IPS-15b (cell line): Measurements from ENCODE around the gene SNRPD1.
"Not testable (repeated sequence)": the region's sequence is repeated elsewhere in the genome, so short reads cannot be mapped to it uniquely, and the experiment has no call there.

Experiments
- H3K27me3 ChIP-seq: one replicate; pipeline ENCODE4 v1.6.1; 2013; ENCODE audit warnings: low read length; ENCODE audit not compliant: control insufficient read depth, insufficient read depth
- H3K36me3 ChIP-seq: one replicate; pipeline ENCODE4 v1.6.1; 2013; ENCODE audit warnings: low read length; ENCODE audit not compliant: control insufficient read depth, insufficient read depth
- H3K4me1 ChIP-seq: one replicate; pipeline ENCODE4 v1.6.1; 2013; ENCODE audit warnings: mild to moderate bottlenecking, low read length; ENCODE audit not compliant: control insufficient read depth, insufficient read depth
- H3K4me3 ChIP-seq: one replicate; pipeline ENCODE4 v1.5.1; 2013; ENCODE audit warnings: low read depth, low read length
- H3K9ac ChIP-seq: one replicate; pipeline ENCODE4 v1.6.1; 2013; ENCODE audit warnings: low read depth, mild to moderate bottlenecking, low read length
- H3K9me3 ChIP-seq: one replicate; pipeline ENCODE4 v1.6.1; 2013; ENCODE audit warnings: mild to moderate bottlenecking, low read length; ENCODE audit not compliant: control insufficient read depth, insufficient read depth

The SNRPD1 gene

DNA sequence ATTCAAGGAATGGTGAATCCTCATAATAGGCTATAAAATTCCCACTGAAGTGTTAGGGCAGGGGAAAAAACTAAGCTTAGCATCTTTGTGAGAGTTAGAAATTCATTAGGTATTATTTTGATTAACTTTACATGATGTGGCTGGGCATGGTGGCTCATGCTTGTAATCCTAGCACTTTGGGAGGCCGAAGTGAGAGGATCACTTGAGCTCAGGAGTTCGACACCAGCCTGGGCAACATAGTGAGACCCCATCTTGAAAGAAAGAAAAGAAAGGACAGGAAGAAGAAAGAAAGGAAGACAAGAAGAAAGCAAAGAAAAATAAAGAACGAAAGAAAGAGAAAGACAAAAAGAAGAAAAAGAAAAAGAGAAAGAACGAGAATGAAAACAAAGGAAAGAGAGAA is 40.0 kb downstream of the SNRPD1 start:
- no peaks in the 10 kb centered on the region for H3K9me3 ChIP-seq
- H3K36me3 ChIP-seq, result no peaks in the 10 kb centered on the region
- no peaks in the 10 kb centered on the region for H3K4me1 ChIP-seq

DNA sequence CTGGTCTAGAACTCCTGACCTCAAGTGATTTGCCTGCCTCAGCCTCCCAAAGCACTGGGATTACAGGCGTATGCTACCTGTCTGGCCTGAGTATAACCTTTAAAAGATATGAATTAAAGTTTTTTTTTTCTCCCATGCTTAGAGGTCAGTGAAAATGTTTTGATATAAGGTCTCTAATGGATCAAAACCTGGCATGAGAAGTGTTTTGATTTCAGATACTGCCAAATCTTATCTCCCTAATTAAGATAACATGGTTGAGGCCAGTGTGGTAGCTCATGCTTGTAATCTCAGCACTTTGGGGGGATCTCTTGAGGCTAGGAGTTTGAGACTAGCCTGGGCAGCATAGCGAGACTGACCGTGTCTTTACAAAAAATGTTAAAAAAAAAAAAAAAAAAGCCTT is 41.2 kb downstream of the SNRPD1 start:
- H3K9me3 ChIP-seq, result no peaks in the 10 kb centered on the region
- no peaks in the 10 kb centered on the region for H3K27me3 ChIP-seq
- H3K36me3 ChIP-seq, result no peaks in the 10 kb centered on the region
- no peaks in the 10 kb centered on the region for H3K4me1 ChIP-seq
- H3K9ac ChIP-seq, result no peak overlapping the region
- no peak overlapping the region for H3K4me3 ChIP-seq

More for the DNA sequence above, 40.0 kb downstream of the SNRPD1 start:
- no peak overlapping the region for H3K9ac ChIP-seq
- H3K4me3 ChIP-seq, result no peak overlapping the region
- H3K27me3 ChIP-seq, result no peaks in the 10 kb centered on the region

DNA sequence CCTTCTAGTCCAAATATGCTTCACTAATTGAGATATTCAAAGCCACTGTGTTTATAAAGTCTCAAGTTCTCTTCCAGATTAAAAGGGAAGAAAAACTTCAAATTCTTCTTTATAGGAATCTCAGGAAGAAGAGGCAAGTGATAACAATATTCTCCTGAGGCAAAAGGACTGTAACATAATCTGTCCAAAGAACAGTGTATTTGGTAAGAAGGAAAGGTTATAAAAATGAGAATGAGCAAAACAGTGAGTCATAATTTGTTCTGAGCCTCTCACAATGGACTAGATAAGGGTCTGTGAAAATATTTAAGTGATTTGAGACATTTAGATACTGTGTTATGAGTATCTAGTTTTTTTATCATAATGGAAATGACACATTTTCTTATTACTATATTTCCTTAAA is 44.3 kb downstream of the SNRPD1 start:
- Histone ChIP-seq H3K27me3 (no peaks in the 10 kb centered on the region), H3K9ac (no peak overlapping the region), H3K4me3 (no peak overlapping the region), H3K4me1 (no peaks in the 10 kb centered on the region), H3K36me3 (no peaks in the 10 kb centered on the region), H3K9me3 (no peaks in the 10 kb centered on the region)

DNA sequence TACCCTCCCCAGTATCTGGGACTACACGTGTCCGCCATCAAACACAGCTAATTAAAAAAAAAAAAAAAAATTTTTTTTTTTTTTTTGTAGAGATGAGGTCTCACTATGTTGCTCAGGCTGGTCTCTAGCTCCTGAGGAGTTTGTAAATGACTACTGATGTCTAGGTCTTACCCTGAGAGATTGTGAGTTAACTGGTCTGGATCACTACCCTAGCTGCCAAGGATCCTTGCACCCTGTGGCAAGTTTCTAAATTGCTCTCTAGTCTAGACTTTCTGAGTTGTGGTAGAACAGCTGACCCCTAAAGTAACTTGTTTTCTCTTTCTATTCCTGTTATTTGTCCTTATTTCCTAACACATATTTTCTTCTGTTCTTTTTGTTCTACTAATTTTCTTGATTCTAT is 48.0 kb downstream of the SNRPD1 start:
- no peaks in the 10 kb centered on the region for H3K9me3 ChIP-seq
- H3K36me3 ChIP-seq, result no peaks in the 10 kb centered on the region
- no peaks in the 10 kb centered on the region for H3K4me1 ChIP-seq
- no peaks in the 10 kb centered on the region for H3K27me3 ChIP-seq
- H3K9ac ChIP-seq, result no peak overlapping the region
- no peak overlapping the region for H3K4me3 ChIP-seq

DNA sequence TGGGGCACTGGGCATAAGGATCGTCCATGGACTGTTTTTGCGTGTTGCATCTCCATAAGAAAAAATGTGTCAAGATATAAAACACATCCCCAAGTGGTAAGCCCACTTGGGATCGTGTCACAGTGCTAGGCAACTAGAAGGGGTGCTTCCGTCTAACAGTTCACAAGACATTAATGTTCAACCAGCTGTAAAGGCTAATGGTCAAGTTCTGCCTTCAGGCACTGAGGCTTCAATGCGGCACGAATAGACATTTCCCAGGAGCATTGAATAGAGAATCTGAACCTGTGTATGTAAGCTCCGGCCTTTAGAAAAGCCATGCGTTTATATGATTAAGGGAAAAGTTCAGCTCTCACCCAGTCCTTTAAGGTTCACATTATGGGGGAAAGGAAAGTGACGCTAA is 50.5 kb downstream of the SNRPD1 start:
- H3K27me3 ChIP-seq, result no peaks in the 10 kb centered on the region
- no peaks in the 10 kb centered on the region for H3K9me3 ChIP-seq
- no peak overlapping the region for H3K9ac ChIP-seq
- no peaks in the 10 kb centered on the region for H3K36me3 ChIP-seq
- H3K4me1 ChIP-seq, result no peaks in the 10 kb centered on the region
- H3K4me3 ChIP-seq, result no peak overlapping the region

DNA sequence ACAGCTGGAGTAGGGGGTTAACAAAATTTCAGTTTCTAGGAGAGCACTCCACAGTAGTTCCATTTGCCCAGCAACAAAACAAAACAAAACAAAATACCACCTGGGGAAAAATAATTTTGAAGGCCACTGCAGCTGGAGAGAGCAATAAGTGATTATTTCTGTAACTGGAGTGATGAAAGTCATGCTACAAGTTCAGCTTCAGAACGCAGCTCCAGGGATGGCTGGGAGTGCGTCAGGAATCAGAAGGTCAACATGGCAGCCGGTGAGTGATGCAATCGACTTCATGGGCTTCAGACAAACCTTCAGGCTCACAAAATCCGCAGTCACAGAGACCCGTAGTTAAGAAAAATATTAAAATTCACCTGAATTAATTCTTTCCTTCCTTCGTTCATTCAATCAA is 51.5 kb downstream of the SNRPD1 start:
- Histone ChIP-seq H3K9me3 (no peaks in the 10 kb centered on the region), H3K4me1 (no peaks in the 10 kb centered on the region), H3K4me3 (no peak overlapping the region), H3K27me3 (no peaks in the 10 kb centered on the region), H3K9ac (no peak overlapping the region), H3K36me3 (no peaks in the 10 kb centered on the region)

DNA sequence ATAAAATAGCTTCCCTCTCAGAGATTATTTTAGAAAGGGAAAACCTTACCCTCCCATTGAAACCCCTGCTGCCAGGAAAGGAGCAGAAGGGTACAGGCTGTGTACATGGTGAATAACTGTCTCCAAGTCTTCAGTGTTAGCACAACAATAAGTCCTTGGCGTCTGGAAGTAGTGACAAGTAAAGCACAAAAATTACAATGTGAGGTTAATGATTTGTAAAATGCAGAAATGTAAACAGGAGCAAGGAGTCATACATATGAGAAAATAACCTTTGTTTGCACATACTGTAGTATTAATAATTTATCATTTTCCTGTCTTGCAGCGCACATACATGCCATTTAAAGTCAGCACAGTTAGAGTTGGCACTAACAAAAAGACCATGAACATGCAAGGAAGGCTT is 52.0 kb downstream of the SNRPD1 start:
- no peaks in the 10 kb centered on the region for H3K36me3 ChIP-seq
- H3K9me3 ChIP-seq, result no peaks in the 10 kb centered on the region
- H3K27me3 ChIP-seq, result no peaks in the 10 kb centered on the region
- no peak overlapping the region for H3K4me3 ChIP-seq
- no peaks in the 10 kb centered on the region for H3K4me1 ChIP-seq
- H3K9ac ChIP-seq, result no peak overlapping the region

DNA sequence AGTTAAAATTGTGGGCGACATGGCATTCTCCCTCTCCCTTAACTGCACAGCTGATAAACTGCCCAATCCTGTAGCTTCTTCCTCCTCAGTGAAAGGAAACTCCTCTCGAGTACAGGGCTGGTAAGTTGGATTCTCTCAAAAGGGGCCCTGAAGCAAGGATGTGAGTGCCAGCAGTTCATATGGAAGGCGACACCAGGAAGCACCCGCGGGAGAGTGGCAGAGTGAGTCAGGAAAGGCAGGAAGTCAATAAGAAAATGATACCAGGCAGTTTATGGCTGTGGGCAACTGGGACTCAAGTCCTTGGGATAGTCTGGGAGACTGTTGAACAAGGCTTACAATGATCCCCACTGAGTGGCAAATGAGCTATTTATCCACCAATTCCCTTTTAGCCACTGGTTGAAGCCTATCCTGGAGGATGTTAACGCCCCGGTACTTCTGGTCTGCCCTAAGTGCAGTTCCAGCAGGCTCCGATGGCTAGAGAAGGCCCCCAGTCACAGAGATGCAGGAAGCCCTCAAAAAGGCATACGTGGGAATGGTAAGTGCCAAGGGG is 57.7 kb downstream of the SNRPD1 start:
- H3K4me1 ChIP-seq, result no peaks in the 10 kb centered on the region
- no peaks in the 10 kb centered on the region for H3K36me3 ChIP-seq
- H3K27me3 ChIP-seq, result no peaks in the 10 kb centered on the region
- no peak overlapping the region for H3K4me3 ChIP-seq
- no peak overlapping the region for H3K9ac ChIP-seq
- H3K9me3 ChIP-seq, result no peaks in the 10 kb centered on the region

DNA sequence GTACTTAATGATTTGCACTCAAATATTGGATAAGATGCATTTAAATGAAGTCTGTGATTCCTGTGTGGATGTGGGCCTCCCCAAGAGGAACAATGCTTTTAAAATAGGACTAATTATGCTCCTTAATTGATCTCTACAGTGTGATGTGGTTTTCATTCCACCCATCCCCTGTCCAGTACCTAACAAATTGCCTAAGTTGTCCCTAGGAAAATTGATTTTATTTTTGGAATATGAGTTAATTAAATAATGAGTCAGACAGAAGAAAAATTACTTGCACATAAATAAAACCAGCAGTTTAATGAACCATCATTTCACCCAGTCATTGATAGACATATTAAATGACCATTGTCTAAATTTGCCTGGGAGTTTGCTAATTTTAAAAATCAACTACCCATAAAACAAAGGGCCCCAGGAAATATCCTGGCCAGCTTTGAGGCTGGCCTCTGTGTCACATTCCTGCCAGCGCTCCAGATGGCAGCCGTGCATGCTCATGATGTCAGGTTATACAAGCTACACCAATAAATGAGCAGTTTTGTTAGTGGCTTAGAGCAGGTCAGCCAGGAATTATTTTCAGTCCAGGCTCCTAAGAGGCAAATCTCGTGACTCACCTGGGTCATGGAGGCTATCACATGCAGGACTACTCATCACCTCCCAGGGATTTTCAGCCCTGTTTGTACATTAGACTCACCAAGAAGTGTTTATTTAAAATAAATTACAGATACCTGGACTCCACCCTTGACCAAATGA is 60.6 kb downstream of the SNRPD1 start:
- no peak overlapping the region for H3K4me3 ChIP-seq
- H3K4me1 ChIP-seq, result no peaks in the 10 kb centered on the region

DNA sequence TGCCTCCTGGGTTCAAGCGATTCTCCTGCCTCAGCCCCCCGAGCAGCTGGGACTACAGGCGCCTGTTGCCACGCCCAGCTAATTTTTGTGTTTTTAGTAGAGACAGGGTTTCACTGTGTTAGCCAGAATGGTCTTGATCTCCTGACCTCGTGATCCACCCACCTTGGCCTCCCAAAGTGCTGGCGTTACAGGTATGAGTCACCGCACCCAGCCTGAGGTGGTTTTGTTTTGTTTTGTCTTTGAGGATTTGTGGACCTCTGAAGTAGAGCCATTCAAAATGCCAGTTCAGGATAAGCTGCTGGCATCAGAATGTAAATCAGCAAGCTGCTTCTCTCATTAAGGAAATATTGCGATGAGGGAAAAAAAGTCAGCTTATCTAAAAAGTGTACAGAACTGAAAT is 63.2 kb downstream of the SNRPD1 start:
- H3K4me3 ChIP-seq, H3K9me3 ChIP-seq, H3K4me1 ChIP-seq, H3K9ac ChIP-seq, H3K27me3 ChIP-seq, H3K36me3 ChIP-seq: not testable (repeated sequence)

More for the DNA sequence above, 60.6 kb downstream of the SNRPD1 start:
- Histone ChIP-seq H3K9me3 (no peaks in the 10 kb centered on the region), H3K36me3 (no peaks in the 10 kb centered on the region), H3K9ac (no peak overlapping the region), H3K27me3 (no peaks in the 10 kb centered on the region)

DNA sequence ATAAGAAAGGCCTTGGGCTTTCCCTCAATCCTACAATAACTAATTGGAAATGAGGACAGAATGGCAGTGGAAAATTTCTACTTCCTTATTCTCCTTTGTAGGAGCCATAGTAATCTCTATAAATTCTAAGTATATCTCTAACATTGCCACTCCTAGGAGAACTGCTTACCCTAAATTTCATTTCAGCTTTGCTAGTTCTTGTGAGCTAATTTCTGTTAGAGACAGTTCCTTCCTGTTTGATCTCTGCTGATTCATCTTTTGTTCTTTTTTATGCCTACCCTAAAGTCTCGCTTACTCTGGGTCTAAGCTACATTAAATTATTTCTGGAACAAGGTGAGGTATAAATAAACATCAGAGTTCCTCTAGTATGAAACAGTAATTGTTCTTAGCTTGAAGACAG is 66.7 kb downstream of the SNRPD1 start:
- Histone ChIP-seq H3K9me3 (no peaks in the 10 kb centered on the region), H3K4me1 (peaks cover 15% of the 10 kb centered on the region), H3K27me3 (no peaks in the 10 kb centered on the region), H3K36me3 (no peaks in the 10 kb centered on the region), H3K4me3 (no peak overlapping the region), H3K9ac (no peak overlapping the region)

DNA sequence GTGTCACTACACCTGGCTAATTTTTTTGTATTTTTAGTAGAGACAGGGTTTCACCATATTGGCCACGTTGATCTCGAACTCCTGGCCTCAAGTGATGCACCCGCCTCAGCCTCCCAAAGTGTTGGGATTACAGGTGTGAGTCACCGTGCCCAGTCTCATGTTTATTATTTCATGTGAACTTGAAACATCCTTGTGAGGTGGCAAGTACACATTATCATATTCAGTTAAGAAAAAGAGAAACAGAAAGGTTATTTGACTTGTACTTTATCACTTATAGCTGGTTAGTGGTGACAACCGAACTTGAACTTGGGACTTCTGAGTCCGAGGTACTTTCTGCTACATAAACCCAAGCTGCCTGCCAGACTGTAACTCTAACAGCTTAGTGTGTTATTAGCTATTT is 68.0 kb downstream of the SNRPD1 start:
- H3K36me3 ChIP-seq, result no peaks in the 10 kb centered on the region
- H3K4me3 ChIP-seq, result no peak overlapping the region
- H3K9me3 ChIP-seq, result no peaks in the 10 kb centered on the region
- peaks cover 20% of the 10 kb centered on the region for H3K4me1 ChIP-seq
- H3K27me3 ChIP-seq, result no peaks in the 10 kb centered on the region
- H3K9ac ChIP-seq, result no peak overlapping the region
